HG03457 (cell line): ENCODE results near the gene COTL1.
"Not testable (repeated sequence)": the region's sequence is repeated elsewhere in the genome, so short reads cannot be mapped to it uniquely, and the experiment has no call there.

Experiments
- ATAC-seq: cut with Tn5 transposase; IDR thresholded peaks from one replicate; pipeline ENCODE4 v1.9.1; 2021; ENCODE audit warnings: moderate number of reproducible peaks; ENCODE audit not compliant: unreplicated experiment

Gene COTL1

DNA sequence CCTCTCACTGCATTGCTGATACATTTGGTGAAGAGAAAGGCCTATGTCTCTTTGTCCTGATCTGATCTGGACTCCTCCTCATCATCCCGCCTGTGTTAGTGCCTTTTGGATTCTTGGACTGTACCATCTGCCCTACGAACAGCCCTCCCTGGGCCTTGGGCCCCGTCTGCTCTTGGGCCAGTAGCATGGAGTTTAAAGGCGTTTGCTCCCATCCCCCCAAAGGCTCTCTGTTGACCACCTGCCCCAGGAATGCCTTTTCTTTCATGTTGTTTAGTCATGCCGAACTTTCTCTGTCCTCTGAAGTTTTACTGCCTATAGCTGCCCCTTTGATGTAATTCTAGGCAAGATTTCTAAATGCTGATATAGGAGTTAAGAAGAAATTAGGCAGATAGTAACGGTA, 82.5 kb downstream of the COTL1 start:
- ATAC-seq: no peak

DNA sequence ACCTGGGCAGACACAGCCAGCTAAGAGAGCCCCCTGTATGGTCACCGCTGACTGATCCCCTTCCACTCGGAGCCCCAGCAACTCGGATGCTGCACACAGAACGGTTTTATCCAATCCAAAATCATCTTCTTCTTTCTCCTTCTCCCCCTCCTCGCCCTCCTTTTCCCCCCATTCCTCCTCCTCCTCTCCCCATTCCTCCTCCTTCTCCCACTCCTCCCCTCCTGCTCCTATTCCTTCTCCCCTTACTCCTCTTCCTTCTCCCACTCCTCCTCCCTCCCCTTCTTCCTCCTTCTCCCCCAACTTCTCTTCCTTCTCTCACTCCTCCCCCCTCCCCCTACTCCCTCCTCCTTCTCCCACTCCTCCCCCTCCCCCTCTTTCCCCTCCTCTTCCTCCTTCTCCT, 83.1 kb downstream of the COTL1 start:
- no peak for ATAC-seq

DNA sequence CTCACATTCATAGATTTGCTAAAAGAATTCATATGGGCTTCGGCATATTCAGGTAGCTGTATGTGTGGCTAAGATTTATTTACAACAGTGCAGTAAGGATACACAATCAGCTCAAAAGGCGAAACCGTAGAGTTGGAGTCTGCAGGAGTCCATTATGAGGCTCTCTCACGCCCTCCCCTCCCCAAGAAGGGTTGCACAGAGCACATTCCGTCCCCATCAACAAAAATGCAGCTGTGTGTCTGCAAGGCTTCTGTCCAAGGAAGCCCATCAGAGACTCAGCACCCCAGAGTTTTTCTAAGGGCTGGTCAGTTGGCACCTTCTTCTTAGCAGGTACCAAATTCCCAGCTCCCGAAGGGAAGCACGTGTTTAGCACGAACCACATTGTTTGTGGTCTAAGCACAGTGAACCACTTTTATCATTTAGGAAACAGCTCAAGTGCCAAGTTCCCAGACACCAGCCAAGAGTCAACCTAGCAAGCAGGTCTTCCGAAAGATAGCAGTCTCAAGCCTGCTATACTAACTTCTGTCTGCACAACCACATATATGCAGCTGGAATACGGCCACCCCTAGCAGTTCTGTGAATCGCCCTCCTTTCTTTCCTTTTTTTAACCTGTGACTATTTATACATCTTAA, 84.9 kb downstream of the COTL1 start:
- no peak for ATAC-seq

DNA sequence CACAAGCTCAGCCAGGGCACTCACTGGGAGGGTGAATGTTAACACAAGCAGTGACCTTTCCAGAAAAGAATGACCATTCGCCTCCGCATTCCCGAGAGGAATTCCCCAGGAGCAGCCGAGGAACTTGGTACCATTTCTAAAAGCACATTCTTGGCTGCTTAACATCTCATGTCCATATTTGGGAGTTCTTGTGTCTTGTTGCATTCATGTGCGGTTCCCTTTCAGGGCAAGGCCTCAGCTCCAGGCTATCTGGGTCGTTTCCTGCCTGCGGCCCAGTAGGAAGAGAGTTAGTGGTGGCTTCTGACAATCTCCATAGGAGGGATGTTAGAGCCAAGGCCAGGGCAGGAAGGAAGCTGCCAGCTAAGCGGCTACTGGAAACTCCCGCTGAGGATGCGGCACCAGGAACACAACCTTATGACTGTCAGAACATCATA, 85.6 kb downstream of the COTL1 start:
- ATAC-seq: no peak

DNA sequence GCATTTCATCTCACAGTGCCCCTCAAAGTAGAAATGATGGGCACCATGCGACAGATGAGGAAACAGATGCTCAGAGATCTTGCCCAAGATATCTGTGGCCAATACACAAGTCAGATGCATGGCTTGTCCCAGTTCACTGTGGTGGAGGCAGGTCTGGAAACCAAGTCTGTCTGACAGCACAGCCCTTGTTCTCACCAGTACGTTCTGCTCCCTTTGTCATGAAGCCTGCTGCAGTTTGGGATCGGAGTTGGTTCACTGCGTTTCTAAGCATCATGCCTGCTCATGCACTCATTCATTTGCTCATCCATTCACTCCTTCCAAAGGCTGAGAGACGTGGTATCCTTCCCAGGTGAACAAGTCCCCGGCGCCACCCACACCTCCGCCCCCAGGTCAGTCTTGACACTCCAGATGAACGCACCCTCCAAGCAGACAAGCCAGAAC, 86.2 kb downstream of the COTL1 start:
- no peak for ATAC-seq

- no peak for ATAC-seq
These were observed 87.3 kb downstream of the COTL1 start for GRCh38 chr16:84530590-84530989.

- no peak for ATAC-seq
These were observed 88.3 kb downstream of the COTL1 start for GRCh38 chr16:84529607-84530006.

DNA sequence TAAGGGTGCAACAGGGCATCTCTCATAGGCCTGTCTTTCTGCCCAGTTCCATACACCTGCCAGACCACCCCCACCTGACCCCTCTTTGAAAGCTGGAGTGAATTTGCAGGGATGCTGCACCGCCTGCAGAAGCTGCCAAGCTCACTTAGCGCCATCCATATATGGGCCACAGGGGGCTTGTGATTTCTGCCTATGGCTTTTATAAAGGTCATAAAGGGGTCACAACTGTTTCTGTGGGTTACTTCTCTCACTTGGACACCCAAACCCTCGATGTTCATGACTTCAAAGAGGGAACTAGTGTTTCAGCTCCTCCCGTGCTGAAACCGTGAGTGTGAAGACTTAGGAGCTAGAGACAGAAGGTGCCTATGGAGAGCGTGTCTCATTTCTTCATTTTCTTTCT, 89.6 kb downstream of the COTL1 start:
- ATAC-seq: no peak

GRCh38 chr16:84527532-84528269, 90.2 kb downstream of the COTL1 start:
- no peak for ATAC-seq

- no peak for ATAC-seq
These were observed 90.9 kb downstream of the COTL1 start for GRCh38 chr16:84526794-84527531.

DNA sequence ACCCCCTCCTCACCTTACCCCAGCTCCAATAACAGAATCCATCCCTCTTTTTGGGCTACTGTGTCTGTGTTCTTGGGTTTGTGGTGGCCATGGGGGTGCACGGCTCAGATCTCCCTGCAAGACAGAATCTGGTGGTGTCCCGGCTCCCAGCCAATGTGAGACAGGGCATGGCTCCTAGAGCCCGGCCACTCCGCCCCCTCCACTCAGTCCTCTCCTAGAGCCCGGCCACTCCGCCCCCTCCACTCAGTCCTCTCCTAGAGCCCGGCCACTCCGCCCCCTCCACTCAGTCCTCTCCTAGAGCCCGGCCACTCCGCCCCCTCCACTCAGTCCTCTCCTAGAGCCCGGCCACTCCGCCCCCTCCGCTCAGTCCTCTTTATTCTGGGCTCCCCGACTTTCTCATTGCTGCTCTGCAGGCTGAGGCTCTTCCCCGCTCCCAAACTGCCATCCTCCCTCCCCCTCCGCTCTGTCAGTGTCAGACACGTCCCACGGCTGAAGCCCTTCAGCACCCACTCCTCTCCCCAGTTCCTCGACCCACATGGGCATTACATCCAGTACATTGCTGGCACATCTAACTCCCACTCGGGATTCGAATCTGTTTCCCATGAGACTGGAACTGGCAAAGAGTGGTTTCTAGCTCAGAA, 92.8 kb downstream of the COTL1 start:
- ATAC-seq: not testable (repeated sequence)

GRCh38 chr16:84524346-84524920, 93.4 kb downstream of the COTL1 start:
- ATAC-seq: no peak

DNA sequence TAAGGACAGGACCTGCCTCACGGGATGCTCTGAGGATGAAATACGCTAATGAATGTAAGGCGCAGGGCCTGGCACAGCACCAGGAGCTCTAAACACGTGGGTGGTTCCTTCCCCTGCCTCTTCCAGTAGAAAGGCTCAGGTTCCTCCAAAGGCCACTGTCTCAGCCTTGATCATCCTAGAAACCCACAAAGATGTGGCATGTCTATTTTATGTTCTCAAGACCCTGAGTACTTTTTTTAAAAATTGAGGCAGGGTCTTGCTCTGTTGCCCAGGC, 96.4 kb downstream of the COTL1 start:
- ATAC-seq: no peak

- ATAC-seq: no peak
These were observed 97.0 kb downstream of the COTL1 start for GRCh38 chr16:84520725-84521496.

- ATAC-seq: no peak
These were observed 98.0 kb downstream of the COTL1 start for GRCh38 chr16:84519855-84520254.

- ATAC-seq: no peak
These were observed 99.0 kb downstream of the COTL1 start for GRCh38 chr16:84518804-84519341.

- ATAC-seq: not testable (repeated sequence)
These were observed 99.7 kb downstream of the COTL1 start for GRCh38 chr16:84518220-84518619.

- no peak for ATAC-seq
These were observed 100.5 kb downstream of the COTL1 start for GRCh38 chr16:84517366-84517765.
